ENCODE measurements around the gene HNRNPH2. TPM values are rescaled to one million over a fixed set of nuclear protein-coding genes. Genes with fewer than 3 reads are reported as not detected.

The HNRNPH2 gene
- total and polyA plus RNA-seq, 9 of the 15 experiments (the other 6 are each of a cell fraction or from before 2014, with no cell fraction given) = 40.0 to 130 (median 60.3) TPM

GRCh38 chrX:101429934-101430333, 21.9 kb downstream of the HNRNPH2 start:
- Histone ChIP-seq H4K20me1 (replicated peaks; ENCODE audit: control insufficient read depth, insufficient read depth, low read length) (no peaks in the 10 kb centered on the region), H3K4me2 (ENCODE audit: insufficient read depth, low read length) (no peak overlapping the region), H3K27me3 (ENCODE audit: control insufficient read depth in 2 of 2, insufficient read depth in 2 of 2, low read length in 2 of 2) (no peaks in the 10 kb centered on the region), H3K27ac (ENCODE audit: extremely low read depth, low read depth, low read length) (no peak overlapping the region), H3K9ac (ENCODE audit: insufficient read depth in 1 of 2, low read depth in 2 of 2, low read length in 2 of 2) (no peak overlapping the region), H3K4me1 (replicated peaks in 1 of 2; ENCODE audit: control insufficient read depth in 2 of 2, insufficient read depth in 2 of 2, low read length in 2 of 2) (no peaks in the 10 kb centered on the region), H3K9me3 (replicated peaks; ENCODE audit: control insufficient read depth, insufficient read depth, low read depth, low read length) (no peaks in the 10 kb centered on the region; the same call in 1 of the 2 replicates), H2AFZ (ENCODE audit: low read depth, low read length) (no peak overlapping the region), H3K36me3 (ENCODE audit: control insufficient read depth, insufficient read depth, low read length) (no peaks in the 10 kb centered on the region), H3K79me2 (ENCODE audit: control insufficient read depth, insufficient read depth, low read length) (no peaks in the 10 kb centered on the region), H3K4me3 (no peak overlapping the region), H3K9me1 (ENCODE audit: control insufficient read depth, insufficient read depth, low read length) (no peaks in the 10 kb centered on the region)
- POLR2A ChIA-PET = no interaction called here
- FAIRE-seq (no peak), ATAC-seq (no peak), DNase-seq (ENCODE audit: extremely low read depth in 1 of 4, low spot score in 3 of 4) (no peak)
- intact Hi-C loops (cut with micrococcal nuclease) (no loop called here), in situ Hi-C loops (cut with MboI) (no loop called here)
- WGBS (ENCODE audit: insufficient coverage, low coverage, missing lambda C conversion rate) = 0% methylated on average over 1 of the region's 1 CpG
- CTCF ChIA-PET (ENCODE audit: low intra/inter-chr PET ratio) = no interaction called here
- TF ChIP-seq ZNF551 (CRISPR knock-in tag; IDR thresholded peaks at IDR 0.05) (no peak), VEZF1 (CRISPR knock-in tag; IDR thresholded peaks at IDR 0.05) (no peak), RFX1 (IDR thresholded peaks at IDR 0.05) (no peak), SMARCA5 (IDR thresholded peaks at IDR 0.05) (no peak), CREB3L1 (IDR thresholded peaks at IDR 0.05; ENCODE audit: borderline replicate concordance, low read depth) (no peak), MTA2 (IDR thresholded peaks at IDR 0.05; ENCODE audit: low read depth) (no peak), LEF1 (IDR thresholded peaks at IDR 0.05) (no peak), ZFPM2 (CRISPR knock-in tag; IDR thresholded peaks at IDR 0.05) (no peak), CBX1 (IDR thresholded peaks at IDR 0.05; ENCODE audit: low read depth) (no peak), NFE2L1 (tag; IDR thresholded peaks at IDR 0.05; ENCODE audit: borderline replicate concordance, low read depth) (no peak), ZNF584 (CRISPR knock-in tag; IDR thresholded peaks at IDR 0.05; ENCODE audit: low read depth) (no peak)
- BruUV-seq (replicated peaks) = no TSS peak

Measured in K562 (cell line).